ENCODE measurements around the gene CCDC190.
"Not testable (repeated sequence)": the region's sequence is repeated elsewhere in the genome, so short reads cannot be mapped to it uniquely, and the experiment has no call there.

Gene CCDC190

DNA sequence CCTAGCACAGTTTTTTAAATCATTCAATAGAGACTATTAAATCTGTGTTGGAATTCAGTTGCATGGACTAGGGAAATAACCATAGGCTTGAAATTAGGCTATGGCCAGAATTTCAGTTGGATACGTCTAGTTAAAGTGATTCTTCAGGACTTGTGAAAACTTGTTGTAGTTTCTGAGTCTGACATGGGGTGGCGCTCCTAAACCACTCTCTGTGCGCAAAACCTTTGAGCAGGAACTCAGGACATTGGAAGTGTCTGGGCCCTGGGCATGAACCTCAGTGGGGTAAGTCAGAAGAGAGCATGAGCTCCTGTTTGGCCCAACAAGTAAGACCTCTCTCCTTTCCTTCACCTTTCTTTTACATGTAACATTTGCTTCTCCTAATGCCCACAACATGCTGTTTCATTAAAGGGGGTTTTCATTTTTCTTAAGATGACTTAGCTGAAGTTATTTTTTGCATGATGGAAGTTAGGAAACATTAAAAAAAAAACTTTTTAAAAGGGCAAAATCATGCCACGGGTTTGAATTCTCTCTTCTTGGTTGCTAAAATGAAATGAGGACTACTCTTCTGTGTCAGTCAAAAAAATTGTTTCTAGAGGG is 17.1 kb upstream of the CCDC190 start:
- DNase-seq (ENCODE audit: low read depth in 2 of 2) = peak; percentile 19 to 21

DNA sequence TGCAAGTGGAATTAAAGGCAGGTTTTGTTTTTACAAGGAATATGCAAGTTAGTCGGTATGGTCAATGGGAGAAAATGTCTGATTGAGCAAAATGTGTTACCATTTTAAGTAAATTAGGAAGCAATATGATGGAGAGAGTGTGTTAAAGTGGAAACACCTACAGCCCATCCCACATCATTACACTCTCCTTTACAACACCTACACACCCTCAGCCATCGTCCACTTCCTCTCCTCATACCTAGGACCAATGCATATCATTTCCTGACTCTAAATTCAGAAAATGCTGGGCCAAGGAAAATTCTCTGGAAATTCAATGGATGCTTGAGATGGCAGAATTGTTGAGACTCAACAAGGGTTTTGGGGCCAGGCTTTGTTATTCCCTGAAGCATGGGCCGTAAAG is 16.4 kb upstream of the CCDC190 start:
- DNase-seq (ENCODE audit: low read depth in 2 of 2) = no peak

DNA sequence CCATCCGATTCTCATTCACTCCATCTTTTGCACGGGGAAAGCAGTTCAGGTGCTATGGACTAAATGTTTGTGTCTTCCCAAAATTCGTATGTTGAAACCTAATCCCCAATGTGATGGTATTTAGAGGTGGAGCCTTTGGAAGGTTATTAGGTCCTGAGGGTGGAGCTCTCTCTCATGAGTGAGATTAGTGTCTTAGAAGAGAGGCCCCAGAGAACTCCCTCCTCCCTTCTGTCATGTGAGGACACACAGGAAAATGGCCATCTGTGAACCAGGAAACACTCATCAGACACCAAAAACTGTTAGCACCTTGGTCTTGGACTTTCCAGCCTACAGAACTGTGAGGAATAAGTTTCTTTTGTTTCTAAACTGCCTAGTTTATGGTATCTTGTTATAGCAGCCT is 15.8 kb upstream of the CCDC190 start:
- no peak for DNase-seq (ENCODE audit: low read depth in 2 of 2)

DNA sequence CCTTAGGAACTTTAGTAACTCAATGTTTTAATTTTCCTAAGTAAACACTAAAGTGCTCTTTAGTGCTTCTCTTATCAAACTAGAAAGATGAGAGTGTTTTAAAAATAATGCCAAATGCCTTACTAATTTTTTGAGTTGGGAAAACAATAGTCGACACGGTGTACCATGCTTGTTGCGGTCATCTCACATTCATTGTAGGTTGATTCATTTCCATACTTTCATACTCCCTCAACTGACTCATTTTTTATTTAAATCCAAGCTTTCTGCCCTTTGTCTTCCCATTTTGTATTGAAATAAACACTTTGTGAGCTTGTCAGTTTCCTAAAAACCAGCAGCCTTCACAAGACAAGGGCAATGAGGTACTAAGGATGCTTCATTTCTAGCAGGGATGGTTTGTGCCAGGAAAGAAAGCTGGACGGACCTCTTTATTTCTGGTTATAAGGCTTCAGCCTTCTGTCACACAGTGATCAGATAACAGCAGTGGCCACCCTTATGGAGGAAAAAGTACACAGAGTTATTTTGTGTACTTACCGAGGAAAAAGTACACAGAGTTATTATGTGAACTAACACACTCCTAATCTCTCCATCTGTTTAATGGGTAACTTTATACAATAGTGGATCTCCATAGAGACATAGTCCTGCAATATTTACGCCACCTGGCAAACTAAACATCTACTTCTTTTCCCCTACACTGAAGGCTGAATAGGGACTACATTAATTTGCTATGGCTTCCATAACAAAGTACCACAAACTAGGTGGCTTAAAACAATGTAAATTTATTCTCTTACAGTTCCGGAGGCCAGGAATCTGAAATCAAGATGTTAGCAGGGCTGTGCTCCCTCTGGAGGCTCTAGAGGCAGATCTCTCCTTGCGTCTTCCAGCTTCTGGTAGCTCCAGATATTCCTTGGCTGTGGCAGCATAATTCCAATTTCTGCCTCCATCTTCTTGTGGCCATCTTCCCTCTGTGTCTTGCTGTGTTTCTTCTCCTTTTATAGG is 13.0 kb upstream of the CCDC190 start:
- DNase-seq (ENCODE audit: low read depth in 2 of 2) = no peak

DNA sequence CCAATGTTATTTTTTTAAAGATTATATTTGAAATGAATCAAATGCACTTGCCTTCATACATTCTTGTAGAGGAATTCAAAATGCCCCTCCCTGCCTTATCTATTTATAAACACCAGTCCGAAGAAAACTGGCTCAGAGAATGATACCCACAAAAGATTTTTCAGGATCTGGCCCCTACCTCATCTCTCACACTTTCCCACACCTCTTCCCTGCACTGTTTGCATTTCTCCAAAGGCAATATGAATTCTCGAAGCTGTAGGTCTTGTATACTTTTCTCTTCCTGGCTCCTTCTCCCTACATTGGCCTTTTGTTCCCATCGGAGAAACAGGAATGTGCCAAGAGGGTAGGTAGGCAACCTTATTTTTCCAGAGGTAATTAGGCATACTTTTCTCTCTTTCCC is 12.0 kb upstream of the CCDC190 start:
- no peak for DNase-seq (ENCODE audit: low read depth in 2 of 2)

DNA sequence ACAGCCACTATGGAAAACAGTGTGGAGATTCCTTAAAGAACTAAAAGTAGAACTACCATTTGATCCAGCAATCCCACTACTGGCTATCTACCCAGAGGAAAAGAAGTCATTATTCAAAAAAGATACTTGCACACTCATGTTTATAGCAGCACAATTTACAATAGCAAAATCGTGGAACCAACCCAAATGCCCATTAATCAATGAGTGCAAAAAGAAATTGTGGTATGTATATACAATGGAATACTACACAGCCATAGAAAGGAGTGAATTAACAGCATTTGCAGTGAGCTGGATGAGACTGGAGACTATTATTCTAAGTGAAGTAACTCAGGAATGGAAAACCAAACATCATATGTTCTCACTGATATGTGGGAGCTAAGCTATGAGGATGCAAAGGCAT is 10.4 kb upstream of the CCDC190 start:
- DNase-seq (ENCODE audit: low read depth in 2 of 2) = not testable (repeated sequence)

DNA sequence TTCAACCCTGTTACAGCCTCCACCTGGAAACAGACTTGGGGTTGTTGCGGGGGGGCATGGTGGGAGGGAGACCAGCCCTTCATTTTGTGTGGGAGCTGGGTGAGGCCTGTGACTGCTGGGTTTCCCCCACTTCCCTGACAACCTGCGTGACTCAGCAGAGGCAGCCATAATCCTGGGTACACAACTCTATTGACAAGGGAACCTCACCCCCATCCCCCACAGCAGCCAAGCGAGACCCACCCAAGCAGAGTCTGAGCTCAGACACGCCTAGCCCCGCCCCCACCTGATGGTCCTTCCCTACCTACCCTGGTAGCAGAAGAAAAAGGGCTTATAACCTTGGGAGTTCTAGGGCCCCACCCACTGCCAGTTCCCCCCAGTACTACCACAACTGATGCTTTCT is 8.0 kb upstream of the CCDC190 start:
- DNase-seq (ENCODE audit: low read depth in 2 of 2) = no peak

DNA sequence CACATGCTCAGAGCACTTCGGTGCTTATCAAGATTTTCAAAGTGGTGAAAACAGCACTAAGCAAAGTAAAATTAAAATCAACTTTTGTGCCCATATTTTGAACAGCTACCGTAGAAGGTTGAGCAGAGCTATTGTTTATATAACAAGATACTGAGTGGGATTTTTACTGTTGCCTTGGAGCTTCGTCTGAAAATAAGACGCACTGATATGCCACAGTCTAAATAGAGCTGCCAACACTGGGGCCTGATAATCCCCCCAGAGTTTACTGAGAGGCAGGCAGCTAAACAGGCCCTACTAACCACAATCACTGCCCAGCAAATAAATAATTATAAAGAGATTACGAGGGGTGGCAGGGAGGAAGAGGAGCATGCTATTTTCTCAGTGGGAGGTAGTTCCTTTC is 650 bp upstream of the CCDC190 start:
- DNase-seq (ENCODE audit: low read depth in 2 of 2) = no peak

DNA sequence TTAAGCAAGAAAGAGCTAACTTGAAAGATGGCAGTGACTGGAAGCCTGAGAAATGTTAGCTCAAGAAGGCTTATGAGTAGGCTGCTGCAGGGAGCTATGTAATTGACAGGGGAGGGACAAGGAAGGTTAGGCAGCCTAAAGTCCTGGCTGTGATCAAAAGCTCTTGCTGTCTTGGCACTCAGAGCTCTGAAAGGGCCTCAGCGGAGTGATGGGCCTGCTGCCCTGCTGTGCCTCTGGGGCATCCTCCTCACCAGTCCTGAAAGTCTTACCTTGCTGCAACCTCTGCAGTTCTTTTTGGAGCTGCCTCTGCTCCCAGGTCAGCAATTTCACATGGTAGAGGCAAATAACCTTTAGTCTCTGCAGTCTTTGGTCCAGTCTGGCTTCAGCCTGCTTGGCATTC is 1.8 kb downstream of the CCDC190 start:
- DNase-seq (ENCODE audit: low read depth in 2 of 2) = no peak

DNA sequence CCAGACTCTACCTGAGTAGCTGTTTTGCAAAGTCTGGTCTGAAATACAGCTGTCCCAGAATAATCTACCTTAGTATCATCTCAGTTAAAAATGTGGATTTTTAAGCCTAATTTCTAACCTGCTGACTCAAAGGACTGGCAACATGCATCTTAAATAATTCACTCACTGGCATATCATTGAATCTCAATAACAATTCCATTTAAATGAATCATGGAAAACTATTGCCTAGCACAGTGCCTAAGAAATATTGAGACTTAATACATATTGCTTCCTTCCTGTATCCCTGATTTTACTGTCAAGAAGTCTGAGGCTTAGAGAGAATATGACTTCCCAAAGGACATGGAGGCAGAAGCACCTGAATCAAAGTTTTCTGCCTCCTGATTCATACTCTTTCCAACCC is 3.1 kb downstream of the CCDC190 start:
- no peak for DNase-seq (ENCODE audit: low read depth in 2 of 2)

DNA sequence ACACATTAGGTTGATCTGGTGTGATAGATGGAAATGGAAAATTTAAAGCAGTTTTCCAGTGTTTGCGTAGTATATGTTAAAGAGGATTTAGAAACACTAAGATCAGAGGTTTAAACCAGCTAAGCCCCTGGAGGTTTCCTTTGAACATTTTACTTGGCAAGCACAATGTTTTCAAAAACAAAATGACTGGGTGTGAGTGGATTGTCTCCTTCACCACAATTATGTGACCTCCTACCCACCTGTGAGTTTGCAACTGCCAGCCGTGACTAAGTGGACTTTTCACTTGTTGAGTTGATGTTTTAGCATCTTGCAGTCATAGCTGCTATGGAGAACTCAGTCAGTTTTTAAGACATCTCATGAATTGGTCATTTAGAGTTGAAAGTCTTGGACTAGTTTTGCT is 4.7 kb downstream of the CCDC190 start:
- no peak for DNase-seq (ENCODE audit: low read depth in 2 of 2)

DNA sequence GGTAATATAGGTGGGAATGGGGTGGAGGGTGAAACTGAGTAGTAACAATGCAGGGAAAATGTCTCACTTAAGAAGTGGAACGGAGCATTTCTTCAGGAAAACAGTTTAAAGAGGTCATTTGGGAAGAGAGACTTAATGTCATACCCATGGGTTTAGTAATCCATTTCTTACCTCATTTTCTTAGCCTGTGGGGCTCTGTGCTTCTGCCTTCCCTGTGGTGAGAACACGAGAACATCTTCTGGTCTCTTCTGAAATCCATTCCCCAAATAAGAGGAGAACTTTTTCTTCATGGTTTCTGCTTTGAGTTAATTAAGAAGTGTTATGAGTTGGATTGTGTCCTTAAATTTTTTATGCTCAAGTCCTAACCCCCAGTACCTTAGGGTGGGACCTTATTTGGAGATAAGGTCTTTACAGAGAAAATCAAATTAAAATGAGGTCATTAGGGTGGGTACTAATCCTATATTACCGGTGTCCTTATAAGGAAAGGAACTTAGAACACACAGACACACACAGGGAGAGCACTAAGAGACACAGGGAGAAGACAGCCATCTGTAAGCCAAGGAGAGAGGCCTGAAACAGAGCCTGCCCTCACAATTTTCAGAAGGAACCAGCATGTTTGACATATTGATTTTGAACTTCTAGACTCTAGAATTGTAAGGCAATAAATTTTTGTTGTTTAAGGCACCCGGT is 5.4 kb downstream of the CCDC190 start:
- DNase-seq (ENCODE audit: low read depth in 2 of 2) = no peak

DNA sequence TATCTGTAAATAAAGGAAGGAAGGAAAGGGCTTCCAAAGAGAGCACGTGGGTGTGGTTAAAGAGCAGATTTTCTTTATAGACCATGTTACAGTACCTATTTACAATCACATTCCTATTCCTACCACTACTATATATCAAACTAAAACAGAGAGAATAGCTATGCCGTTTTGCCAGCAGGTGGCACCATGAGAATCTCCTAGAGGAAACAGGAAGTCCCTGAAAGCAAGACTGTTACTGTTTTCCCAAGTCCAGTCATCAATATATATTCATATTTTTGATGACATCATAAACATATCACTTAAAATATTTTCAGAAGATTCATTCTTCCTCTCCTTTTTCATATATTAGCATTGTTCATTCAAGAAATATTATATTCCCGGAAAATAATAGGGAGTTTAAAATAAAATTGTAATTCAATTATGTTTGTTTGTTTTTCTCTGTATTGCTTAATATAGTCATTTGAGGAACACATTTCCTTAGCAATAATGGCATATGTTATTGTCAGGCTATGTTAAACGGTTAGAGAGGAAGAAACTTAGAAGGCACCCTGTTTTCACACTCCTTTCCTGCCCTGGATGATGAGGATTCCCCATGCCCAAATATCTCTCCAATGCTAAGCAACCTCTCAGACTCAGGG is 6.6 kb downstream of the CCDC190 start:
- peak; percentile 12 to 42 for DNase-seq (ENCODE audit: low read depth in 2 of 2)

DNA sequence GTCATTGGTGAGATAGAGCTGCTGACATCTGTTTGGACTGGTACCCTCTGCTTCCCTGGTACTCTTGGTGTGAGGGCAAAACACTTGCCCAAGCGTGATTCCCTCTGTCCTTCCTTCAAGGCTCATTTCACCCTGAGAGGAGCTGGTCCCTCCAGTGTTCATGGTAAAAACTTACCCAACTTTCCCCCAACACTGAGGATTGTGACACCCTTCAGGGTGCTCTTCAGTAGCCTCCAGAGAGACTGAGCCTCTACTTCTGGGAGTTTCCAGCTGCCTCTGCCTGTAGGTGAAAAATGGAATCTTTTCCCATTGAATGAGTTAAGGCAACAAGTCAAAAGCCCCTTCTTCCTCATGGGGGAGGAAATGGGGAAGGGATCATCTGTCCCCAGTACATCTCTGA is 9.6 kb downstream of the CCDC190 start:
- DNase-seq (ENCODE audit: low read depth in 2 of 2) = no peak

DNA sequence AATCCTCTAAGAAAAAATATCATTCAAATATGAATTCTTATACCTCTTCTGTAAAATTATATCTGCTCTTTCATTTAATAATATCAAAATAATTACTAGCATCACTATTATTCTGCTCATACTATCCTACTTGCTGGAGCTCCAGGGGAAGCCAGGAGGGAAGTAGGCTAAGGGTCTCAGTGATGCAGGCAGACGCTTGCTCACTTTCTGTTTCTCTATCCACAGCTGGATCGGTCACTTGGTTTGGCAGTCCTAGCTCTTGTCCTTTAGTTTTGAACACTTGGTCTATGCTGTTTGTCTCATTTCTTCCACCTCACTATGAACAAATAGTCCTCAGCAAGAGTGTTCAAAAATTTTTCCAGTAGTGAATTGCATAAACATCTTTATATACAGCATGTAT is 11.3 kb downstream of the CCDC190 start:
- no peak for DNase-seq (ENCODE audit: low read depth in 2 of 2)

DNA sequence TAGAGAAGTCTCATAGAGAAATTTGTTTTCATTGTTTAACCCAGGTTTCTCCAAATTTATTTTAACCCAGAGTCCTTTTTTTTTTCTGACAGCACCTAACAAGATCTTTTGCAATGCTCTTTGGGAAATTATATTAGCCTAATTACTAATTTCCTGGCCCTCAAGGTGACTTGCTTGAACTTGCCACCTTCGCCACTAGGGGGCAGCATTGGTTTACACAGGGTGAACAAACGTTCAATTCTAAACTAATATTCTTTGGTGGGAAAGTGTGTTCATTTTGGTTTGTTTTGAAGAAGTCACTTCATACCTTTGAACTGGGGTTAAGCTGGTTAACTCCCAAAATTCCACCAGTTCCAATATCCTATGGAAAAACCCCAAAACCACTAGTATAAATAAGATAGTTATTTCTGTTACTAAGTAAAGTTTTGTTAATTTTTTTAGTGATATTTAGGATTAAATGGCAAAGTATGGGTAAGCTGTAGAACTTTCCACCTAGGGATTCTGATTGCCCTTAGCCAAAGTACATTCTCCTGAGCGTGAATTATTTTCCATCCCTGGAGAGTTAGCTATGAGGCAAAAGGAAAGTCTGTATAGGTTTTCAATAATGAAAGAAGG is 13.0 kb downstream of the CCDC190 start:
- DNase-seq (ENCODE audit: low read depth in 2 of 2) = peak; percentile 74 to 84

DNA sequence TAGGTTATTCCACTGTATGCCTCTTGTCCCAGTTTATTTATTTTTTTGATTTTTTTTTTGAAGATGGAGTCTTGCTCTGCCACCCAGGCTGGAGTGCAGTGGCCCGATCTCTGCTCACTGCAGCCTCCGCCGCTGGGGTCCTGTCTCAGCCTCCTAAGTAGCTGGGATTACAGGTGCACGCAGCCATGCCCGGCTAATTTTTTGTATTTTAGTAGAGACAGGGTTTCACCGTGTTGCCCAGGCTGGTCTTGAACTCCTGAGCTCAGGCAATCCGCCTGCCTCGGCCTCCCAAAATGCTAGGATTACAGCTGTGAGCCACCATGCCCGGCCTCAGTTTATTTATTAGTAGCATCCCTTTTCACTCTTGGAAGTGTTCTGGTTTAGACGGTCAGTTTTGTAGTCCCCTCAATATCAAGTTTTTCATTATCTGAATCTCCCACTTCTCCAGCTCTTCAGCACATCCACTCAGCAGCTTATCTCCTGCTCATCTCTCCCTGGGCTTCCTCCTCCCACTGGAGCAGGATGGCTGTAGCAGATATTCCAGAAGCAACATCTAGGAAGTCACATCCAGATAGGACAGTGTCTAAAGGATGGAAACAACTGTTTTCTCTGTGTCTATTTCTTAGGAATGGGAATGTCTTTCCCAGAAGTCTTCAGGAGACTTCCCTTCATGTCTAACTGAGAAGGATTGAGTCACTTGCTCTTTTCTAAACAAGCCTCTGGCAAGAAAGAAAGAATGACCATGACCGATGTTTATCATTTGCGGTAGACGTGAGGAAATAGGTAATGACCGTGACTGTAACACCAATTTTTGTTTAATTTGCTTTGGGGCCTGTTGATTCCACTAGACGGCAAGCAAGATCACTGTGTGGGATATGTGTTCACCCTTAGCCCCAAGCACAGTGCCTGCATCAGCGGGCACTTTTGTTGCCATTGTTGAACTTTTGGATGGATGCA is 14.4 kb downstream of the CCDC190 start:
- no peak for DNase-seq (ENCODE audit: low read depth in 2 of 2)

DNA sequence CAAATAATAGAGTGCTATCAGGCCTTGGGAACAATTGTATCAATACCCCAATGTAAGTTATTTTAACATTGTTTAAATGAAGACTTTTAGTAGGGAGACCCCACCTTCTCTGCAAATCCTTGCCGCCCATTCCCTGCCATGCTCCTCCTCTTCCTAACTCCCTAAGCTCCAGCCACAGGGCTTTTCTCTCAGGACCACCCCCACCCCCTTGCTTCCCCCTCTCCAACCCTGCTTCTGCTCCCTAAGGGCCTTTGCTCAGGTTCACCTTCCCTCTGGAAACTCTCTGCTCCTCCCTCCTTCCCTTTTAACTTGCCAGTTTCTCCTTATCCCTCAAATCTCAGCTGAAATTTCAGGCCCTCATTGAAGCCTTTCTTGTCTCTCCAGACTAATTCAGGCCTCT is 16.8 kb downstream of the CCDC190 start:
- no peak for DNase-seq (ENCODE audit: low read depth in 2 of 2)

DNA sequence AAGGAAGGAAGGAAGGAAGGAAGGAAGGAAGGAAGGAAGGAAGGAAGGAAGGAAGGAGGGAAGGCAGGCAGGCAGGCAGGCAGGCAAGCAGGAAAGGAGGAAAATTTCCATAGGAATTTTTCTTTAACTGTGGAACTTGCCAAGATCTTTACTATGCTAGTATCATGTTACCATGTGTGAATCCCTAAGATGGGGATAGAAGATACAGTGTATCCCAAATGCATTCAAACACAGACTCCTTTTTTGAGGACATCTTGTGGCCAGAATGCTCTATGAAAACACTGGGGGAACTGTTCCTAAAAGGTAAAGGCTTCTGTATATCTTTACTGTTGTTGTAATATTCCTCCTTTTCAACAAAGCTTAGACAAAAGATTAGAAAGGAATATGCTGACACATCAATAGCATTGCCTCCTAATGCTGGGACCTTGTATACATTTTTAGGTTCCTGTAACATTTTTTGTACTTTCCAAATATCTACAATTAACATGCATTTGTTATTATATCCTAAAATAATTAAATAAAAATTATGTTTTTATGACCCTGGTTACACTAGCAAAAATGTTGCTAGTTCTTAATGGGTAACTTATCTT is 20.6 kb downstream of the CCDC190 start:
- DNase-seq (ENCODE audit: low read depth in 2 of 2) = no peak

DNA sequence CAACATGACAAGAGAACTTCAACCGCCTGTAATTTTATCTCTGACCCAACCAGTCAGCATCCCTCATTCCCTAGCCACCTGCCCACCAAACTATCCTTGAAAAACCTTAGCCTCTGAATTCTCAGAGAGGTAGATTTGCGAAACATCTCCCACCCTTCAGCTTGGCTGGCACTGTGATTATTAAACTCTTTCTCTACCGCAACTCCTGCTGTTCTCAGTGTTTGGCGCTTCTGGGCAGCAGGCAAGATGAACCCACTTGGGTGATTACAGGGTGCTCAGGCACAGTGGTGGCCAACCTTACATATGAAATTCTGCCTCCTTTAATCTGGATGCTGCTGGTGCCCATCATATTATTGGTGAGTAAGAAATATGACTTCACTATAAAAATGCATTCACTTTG is 22.1 kb downstream of the CCDC190 start:
- no peak for DNase-seq (ENCODE audit: low read depth in 2 of 2)

Measured in stimulated activated CD4-positive, alpha-beta T cell treated with anti-CD3 and anti-CD28 coated beads, Interleukin-4, amount 100 ng/mL, for 48 hours (primary cell).